Neural cell (in vitro differentiated cells): ENCODE data around the gene NRAS. TPM values are rescaled to one million over a fixed set of nuclear protein-coding genes. Genes with fewer than 3 reads are reported as not detected.

Source experiments
- H2AFZ ChIP-seq: fragments of 200-600, 300-800 bp; sonication (generic), shearing (Covaris generic); 2 replicates; pipeline ENCODE4 v1.6.0; 2014; ENCODE audit warnings: low read depth, mild to moderate bottlenecking, antibody characterized with exemption, low read length, moderate library complexity
- H3F3A ChIP-seq: fragments of 200-600 bp; shearing (Covaris generic); 2 replicates; pipeline ENCODE4 v1.6.1; 2016; ENCODE audit warnings: mild to moderate bottlenecking, moderate library complexity, mixed read lengths, antibody characterized with exemption, low read length; ENCODE audit not compliant: insufficient read depth, poor library complexity, severe bottlenecking
- H3K27ac ChIP-seq: fragments of 200-600, 300-800 bp; sonication (generic), shearing (Covaris generic); 2 replicates; pipeline ENCODE4 v1.5.1; 2014; ENCODE audit warnings: mild to moderate bottlenecking, low read length, moderate library complexity
- H3K27me3 ChIP-seq: fragments of 300-800, 200-600 bp; sonication (generic), shearing (Covaris generic); 2 replicates; pipeline ENCODE4 v1.6.0; 2014; ENCODE audit warnings: mild to moderate bottlenecking, low read depth, low read length, moderate library complexity; ENCODE audit not compliant: insufficient read depth
- H3K36me3 ChIP-seq: fragments of 300-800, 200-600 bp; sonication (generic), shearing (Covaris generic); 2 replicates; pipeline ENCODE4 v1.5.1; 2014; ENCODE audit warnings: mild to moderate bottlenecking, antibody characterized with exemption, low read length, moderate library complexity; ENCODE audit not compliant: insufficient read depth
- H3K4me2 ChIP-seq: fragments of 300-800, 200-600 bp; sonication (generic), shearing (Covaris generic); 2 replicates; pipeline ENCODE4 v1.6.0; 2014; ENCODE audit warnings: mild to moderate bottlenecking, low read length
- H3K4me3 ChIP-seq: fragments of 300-800, 200-600 bp; sonication (generic), shearing (Covaris generic); 2 replicates; pipeline ENCODE4 v1.5.1; 2014; ENCODE audit warnings: mild to moderate bottlenecking, low read length, moderate library complexity
- H3K79me2 ChIP-seq: fragments of 200-600 bp; shearing (Covaris generic); replicated peaks from 2 replicates; pipeline ENCODE4 v1.6.0; 2014; ENCODE audit warnings: mild to moderate bottlenecking, low read length, moderate library complexity; ENCODE audit not compliant: insufficient read depth
- H3K9ac ChIP-seq: fragments of 300-800, 200-600 bp; sonication (generic), shearing (Covaris generic); 2 replicates; pipeline ENCODE4 v1.6.1; 2016; ENCODE audit warnings: mild to moderate bottlenecking, low read length, mixed read lengths
- H3K9me2 ChIP-seq: fragments of 200-600 bp; shearing (Covaris generic); 2 replicates; pipeline ENCODE4 v1.6.1; 2016; ENCODE audit warnings: mild to moderate bottlenecking, low read length, mixed read lengths; ENCODE audit not compliant: insufficient read depth
- H3K9me3 ChIP-seq: fragments of 200-600, 300-800 bp; sonication (generic), shearing (Covaris generic); 2 replicates; pipeline ENCODE4 v1.6.1; 2016; ENCODE audit warnings: mild to moderate bottlenecking, mixed run types, low read length, moderate library complexity, mixed read lengths
- H4K20me1 ChIP-seq: fragments of 200-600 bp; shearing (Covaris generic); 2 replicates; pipeline ENCODE4 v1.6.1; 2016; ENCODE audit warnings: mild to moderate bottlenecking, mixed run types; ENCODE audit not compliant: insufficient read depth
- CTCF ChIP-seq: fragments of 450-650 bp; IDR thresholded peaks from 2 replicates; pipeline ENCODE4 v1.5.1; 2014; ENCODE audit warnings: antibody characterized with exemption, mild to moderate bottlenecking, moderate library complexity; ENCODE audit not compliant: poor library complexity, severe bottlenecking
- EP300 ChIP-seq: fragments of 450-650 bp; conservative IDR thresholded peaks from 2 replicates; pipeline ENCODE4 v1.6.1; 2014; ENCODE audit warnings: antibody characterized with exemption, mild to moderate bottlenecking, moderate library complexity; ENCODE audit not compliant: poor library complexity, severe bottlenecking
- EZH2 ChIP-seq: fragments of 200-600, 300-800 bp; shearing (Covaris generic), sonication (generic); IDR thresholded peaks from 2 replicates; pipeline ENCODE4 v1.6.1; 2014; ENCODE audit warnings: antibody characterized with exemption, low read length, borderline replicate concordance, mild to moderate bottlenecking; ENCODE audit not compliant: insufficient read depth, poor library complexity, severe bottlenecking
- MXI1 ChIP-seq: fragments of 450-650 bp; conservative IDR thresholded peaks from 2 replicates; pipeline ENCODE4 v1.6.1; 2014; ENCODE audit warnings: antibody characterized with exemption, mild to moderate bottlenecking; ENCODE audit not compliant: poor library complexity, severe bottlenecking
- POLR2AphosphoS5 ChIP-seq: IDR thresholded peaks from 2 replicates; pipeline ENCODE4 v1.6.1; 2012
- RAD21 ChIP-seq: fragments of 450-650 bp; conservative IDR thresholded peaks from 2 replicates; pipeline ENCODE4 v1.6.1; 2014; ENCODE audit warnings: antibody characterized with exemption, mild to moderate bottlenecking, moderate library complexity
- REST ChIP-seq: IDR thresholded peaks from 2 replicates; pipeline ENCODE4 v1.6.1; 2012; ENCODE audit warnings: borderline replicate concordance
- SMC3 ChIP-seq: fragments of 450-650 bp; conservative IDR thresholded peaks from 2 replicates; pipeline ENCODE4 v1.6.1; 2014; ENCODE audit warnings: antibody characterized with exemption, mild to moderate bottlenecking, moderate library complexity; ENCODE audit not compliant: poor library complexity
- TAF1 ChIP-seq: IDR thresholded peaks from 2 replicates; pipeline ENCODE4 v1.6.1; 2012; ENCODE audit warnings: low read depth
- polyA plus RNA-seq: library from polyadenylated mRNA; depleted of rRNA; stranded (reverse); fragments of >200 nt; gene quantifications from 2 replicates; pipeline ENCODE4 v1.2.3, GENCODE V29; 2014

Gene NRAS
- polyA plus RNA-seq, 1 donor from 2014 or later: 56.5 TPM

DNA sequence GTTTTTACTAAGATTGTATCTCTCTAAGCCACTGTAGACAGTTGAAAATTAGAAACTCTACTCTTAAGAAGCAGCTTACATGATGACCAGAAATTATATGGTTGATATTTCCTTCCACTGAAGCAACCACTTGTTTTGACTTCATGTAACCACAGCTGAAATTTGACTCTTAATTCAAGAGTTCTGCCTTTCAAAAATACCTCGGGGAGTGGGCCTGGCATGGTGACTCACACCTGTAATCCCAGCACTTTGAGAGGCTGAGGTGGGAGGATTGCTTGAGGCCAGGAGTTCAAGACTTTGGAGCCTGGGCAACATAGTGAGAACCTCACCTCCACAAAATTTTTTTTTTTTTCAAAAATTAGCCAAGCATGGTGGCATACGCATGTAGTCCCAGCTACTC lies 25.5 kb downstream of the NRAS start:
- TF ChIP-seq SMC3 (no peak), TAF1 (no peak), CTCF (no peak), RAD21 (no peak), REST (no peak), MXI1 (no peak), POLR2AphosphoS5 (no peak), EZH2 (no peak), EP300 (no peak)
- Histone ChIP-seq H3K79me2 (no peaks in the 10 kb centered on the region), H3K9ac (no peak overlapping the region), H3K36me3 (no peaks in the 10 kb centered on the region), H3K9me2 (no peaks in the 10 kb centered on the region), H3K4me2 (no peak overlapping the region), H3F3A (no peaks in the 10 kb centered on the region), H3K4me3 (no peak overlapping the region), H3K27ac (no peak overlapping the region), H3K27me3 (no peaks in the 10 kb centered on the region), H4K20me1 (no peaks in the 10 kb centered on the region), H2AFZ (no peak overlapping the region), H3K9me3 (no peaks in the 10 kb centered on the region)

DNA sequence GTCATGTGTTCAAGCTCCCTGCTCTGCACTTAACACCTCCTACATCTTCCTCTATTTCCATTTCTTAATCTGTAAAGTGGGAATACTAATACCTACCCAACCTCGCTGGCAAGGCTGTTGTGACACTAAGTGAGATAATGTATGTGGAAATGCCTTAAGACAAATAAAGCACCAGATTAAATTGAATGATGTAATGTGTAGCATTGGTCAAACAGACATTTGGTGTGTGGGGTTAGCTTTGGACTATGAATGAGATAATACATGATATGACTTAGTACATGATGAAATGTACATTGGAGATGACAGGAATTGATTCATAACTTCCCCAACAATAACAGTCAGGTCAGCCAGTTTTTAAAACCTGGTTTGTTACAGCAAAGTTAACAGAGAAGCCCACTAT lies 26.4 kb downstream of the NRAS start:
- no peaks in the 10 kb centered on the region for H3K27me3 ChIP-seq
- TF ChIP-seq EZH2 (no peak), RAD21 (no peak), REST (no peak), POLR2AphosphoS5 (no peak), EP300 (no peak), TAF1 (no peak), CTCF (no peak), MXI1 (no peak), SMC3 (no peak)
- no peak overlapping the region for H2AFZ ChIP-seq
- no peaks in the 10 kb centered on the region for H3F3A ChIP-seq
- H3K79me2 ChIP-seq: no peaks in the 10 kb centered on the region
- H4K20me1 ChIP-seq: no peaks in the 10 kb centered on the region
- H3K9me3 ChIP-seq: no peaks in the 10 kb centered on the region
- H3K36me3 ChIP-seq: no peaks in the 10 kb centered on the region
- H3K9ac ChIP-seq: no peak overlapping the region
- no peak overlapping the region for H3K4me3 ChIP-seq
- H3K4me2 ChIP-seq: no peak overlapping the region
- H3K9me2 ChIP-seq: no peaks in the 10 kb centered on the region
- no peak overlapping the region for H3K27ac ChIP-seq
